HG02885 (cell line): ENCODE data around the gene PLG.
"Not testable (repeated sequence)": the region's sequence is repeated elsewhere in the genome, so short reads cannot be mapped to it uniquely, and the experiment has no call there.

Experiments used
- ATAC-seq: cut with Tn5 transposase; IDR thresholded peaks from one replicate; pipeline ENCODE4 v1.9.1; 2021; ENCODE audit warnings: mild to moderate bottlenecking; ENCODE audit not compliant: unreplicated experiment, poor library complexity

The PLG gene

DNA sequence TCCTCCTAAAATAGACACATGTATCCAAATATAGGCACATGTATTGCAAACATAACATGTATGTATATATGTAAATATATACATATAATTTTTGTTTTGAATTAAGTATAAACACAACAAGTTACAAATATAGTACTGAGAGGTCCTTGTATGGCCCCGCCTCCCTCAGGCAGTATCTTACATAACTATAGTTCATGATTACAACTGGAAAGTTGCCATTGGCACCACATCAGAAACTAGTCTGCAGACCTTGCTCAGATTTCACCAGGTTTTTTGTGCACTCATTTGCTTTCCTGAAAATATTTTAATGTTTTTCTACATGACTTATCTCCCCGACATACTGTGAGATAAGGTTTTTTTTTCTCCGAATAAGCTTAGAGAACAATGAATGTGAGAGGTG, 5.2 kb upstream of the PLG start:
- ATAC-seq, result not testable (repeated sequence)

DNA sequence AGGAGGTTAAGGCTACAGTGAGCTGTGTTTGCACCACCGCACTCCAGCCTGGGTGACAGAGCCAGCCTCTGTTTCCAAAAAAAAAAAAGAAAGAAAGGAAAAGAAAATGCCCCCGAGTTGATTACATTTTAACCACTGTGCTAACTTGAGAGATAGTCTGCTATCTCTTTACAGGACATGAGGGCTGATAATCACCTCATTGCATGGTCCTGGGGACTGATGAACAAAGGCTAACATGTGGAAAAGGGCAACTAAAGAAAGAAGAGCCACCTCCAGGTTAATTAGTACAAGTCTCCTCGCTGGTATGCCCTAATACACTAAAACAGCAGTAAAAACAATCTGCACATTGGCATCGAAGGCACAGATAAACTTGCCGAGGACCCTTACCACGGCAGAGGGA, 4.2 kb upstream of the PLG start:
- no peak for ATAC-seq

DNA sequence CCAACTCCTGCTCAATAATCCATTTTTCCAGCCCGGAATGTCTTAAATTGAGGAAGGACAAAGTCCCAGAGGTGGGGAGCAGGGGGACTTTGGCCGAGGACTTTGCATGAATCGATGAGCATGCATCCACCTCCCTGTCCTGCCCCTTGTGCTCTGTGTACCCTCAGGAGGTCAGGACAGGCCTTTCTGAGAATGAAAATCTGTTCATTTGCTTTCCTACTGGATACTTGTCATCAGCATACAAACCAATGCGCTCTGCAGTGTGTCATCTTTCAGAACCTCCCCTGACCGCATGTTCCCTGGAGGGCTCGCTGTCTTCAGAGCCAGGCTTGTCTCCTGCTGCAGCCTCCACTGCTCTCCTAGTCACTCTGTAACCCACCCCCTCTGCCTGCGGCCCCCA, 2.6 kb downstream of the PLG start:
- ATAC-seq, result not testable (repeated sequence)

DNA sequence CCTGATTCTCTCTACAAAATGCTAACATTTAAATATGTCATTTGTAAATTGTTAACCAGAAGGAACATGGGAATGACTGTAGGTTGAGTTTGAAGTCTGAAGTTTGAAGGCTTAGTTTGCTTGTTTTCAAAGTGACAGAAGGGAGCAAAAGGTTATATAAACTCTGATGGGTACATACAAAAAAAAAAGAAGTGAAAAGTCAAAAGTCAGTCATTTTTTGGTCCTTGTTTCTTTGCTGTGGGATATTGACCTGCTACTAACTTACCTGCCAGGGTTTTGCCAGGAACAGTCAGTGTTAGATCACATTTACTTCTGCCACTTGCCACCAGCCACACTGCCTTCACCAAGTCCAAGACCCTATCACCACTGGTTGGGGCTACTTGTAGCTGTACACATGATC, 6.9 kb downstream of the PLG start:
- ATAC-seq, result not testable (repeated sequence)

GRCh38 chr6:160714731-160715316, 12.8 kb downstream of the PLG start:
- no peak for ATAC-seq

GRCh38 chr6:160730911-160731310, 28.9 kb downstream of the PLG start:
- ATAC-seq, result no peak

GRCh38 chr6:160733050-160733646, 31.1 kb downstream of the PLG start:
- peak; percentile 71 for ATAC-seq

GRCh38 chr6:160734627-160735026, 32.6 kb downstream of the PLG start:
- no peak for ATAC-seq

- peak; percentile 82 for ATAC-seq
Observed at GRCh38 chr6:160735523-160735922, 33.5 kb downstream of the PLG start.

DNA sequence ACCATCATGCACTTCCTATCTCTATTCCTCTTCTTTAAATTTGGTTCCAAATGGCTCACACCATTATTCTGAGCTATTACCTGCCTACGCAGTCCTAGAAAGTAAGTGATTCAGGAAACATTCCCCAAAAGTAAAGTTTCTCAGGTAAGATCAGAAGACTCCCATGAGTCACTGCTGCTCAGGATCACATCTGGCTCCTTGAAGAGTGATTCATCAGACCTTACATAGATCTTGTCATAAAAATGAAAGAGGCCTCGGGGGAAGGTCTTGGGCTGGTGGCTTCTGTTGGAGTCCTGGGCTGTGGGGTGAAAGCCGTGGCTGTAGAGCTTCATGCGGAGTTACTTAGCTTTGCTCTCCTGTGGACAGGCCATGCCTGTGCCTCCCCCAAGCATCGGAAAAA, 35.9 kb downstream of the PLG start:
- ATAC-seq, result no peak

- ATAC-seq, result no peak
Observed at GRCh38 chr6:160739955-160740354, 37.9 kb downstream of the PLG start.

DNA sequence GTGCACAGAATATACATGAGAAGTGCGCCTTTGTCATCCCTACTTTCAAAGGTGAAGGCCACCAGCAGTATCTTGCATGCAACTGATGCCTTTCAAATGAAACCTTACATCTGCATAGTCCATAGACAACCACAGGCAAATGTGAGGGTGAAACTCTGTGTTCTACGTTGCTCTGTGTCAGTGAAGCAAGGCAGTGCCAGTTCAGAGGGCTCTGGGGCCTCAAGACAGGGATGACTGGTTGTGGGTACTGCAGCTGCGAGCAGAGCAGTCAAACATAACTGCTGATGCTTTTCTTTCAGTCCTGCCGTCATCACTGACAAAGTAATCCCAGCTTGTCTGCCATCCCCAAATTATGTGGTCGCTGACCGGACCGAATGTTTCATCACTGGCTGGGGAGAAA, 39.0 kb downstream of the PLG start:
- ATAC-seq, result peak; percentile 96

DNA sequence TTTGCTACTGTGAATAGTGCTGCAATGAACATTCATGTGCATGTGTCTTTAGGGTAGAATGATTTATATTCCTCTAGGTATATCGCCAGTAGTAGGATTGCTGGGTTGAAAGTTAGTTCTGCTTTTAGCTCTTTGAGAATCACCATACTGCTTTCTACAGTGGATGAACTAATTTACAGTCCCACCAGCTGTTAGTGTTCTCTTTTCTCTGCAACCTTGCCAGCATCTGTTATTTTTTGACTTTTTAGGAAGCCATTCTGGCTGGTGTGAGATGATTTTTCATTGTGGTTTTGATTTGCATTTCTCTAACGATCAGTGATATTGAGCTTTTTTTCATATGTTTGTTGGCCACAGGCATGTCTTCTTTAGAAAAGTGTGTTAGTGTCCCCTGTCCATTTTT, 40.0 kb downstream of the PLG start:
- peak; percentile 49 for ATAC-seq

GRCh38 chr6:160750276-160750689, 48.2 kb downstream of the PLG start:
- ATAC-seq, result peak; percentile 74

GRCh38 chr6:160753211-160753610, 51.2 kb downstream of the PLG start:
- ATAC-seq, result not testable (repeated sequence)

DNA sequence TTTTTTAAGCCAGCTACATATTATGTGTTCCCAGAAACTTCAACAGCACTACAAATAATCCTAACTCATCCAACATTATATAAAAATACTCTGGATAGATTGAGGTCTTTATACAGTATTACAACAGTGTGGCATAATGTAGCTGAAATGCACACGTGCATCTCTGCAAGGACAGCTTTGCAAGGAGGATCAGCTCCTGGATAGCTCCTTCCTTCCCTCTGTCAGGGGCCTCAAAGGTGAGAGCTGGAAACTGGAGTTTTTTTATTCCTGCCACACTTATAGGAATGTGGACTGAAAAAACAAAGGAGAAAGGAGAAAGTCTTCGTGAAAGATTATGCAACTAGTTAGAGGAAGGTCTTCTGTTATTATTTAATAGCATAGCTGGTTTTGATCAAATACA, 53.1 kb downstream of the PLG start:
- ATAC-seq, result no peak

GRCh38 chr6:160756021-160756420, 54.0 kb downstream of the PLG start:
- ATAC-seq, result no peak

GRCh38 chr6:160756871-160757270, 54.8 kb downstream of the PLG start:
- ATAC-seq, result no peak

- no peak for ATAC-seq
Observed at GRCh38 chr6:160764847-160765246, 62.8 kb downstream of the PLG start.

DNA sequence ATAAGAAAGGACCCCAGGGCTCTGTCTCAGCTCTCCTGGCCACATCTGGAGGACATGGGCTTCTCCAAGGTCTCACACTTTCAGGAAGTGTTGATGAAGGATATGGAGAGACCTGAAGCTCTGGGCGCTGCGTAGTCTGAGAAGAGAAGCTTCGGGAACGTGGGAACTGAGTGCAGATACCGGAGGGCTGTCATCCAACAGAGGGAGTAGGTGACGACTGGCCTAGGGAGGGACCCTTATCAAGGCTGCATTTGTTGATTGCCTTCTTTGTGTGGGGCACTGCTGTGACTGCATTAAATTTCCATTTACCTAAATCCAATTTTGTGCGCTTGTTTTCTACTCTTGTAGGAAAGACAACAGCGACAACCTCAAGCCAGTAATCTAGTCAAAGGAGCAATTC, 63.4 kb downstream of the PLG start:
- ATAC-seq, result no peak

GRCh38 chr6:160766657-160766988, 64.6 kb downstream of the PLG start:
- ATAC-seq, result no peak

DNA sequence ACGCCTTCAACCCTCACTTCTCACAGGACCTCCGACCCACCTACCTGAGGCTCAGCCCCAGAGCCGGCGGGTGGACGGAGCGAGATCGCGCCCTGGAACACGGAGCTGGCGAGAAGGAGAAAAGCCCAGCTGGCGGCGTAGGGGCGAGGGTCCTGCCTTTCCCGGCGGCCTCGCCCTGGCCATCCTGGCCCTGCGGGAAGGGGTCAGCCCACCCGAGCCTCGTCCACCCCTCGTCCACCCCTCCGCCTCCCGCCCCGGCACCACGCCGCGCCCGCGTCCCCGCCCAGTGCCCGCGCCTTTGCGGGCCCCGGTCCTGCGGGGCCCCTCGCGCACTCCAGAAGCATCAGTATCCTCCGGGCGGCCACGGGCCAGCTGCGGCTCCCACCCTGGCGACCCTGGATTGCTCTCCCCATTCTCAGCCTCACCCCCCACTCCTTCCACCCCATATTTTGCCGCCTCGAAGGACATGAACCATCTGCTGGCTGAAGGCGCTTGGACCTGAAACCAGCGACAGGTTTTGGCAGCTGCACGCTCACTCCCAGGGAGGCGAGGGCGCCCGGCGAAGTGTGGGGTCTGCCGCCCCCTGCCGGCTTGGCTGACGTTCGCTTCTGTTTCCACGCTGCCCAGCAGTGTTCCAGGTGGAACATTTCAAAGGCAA, 65.1 kb downstream of the PLG start:
- ATAC-seq, result peak; percentile 97
